A549 (cell line): ENCODE data around the gene MEIKIN. TPM values are rescaled to one million over a fixed set of nuclear protein-coding genes. Genes with fewer than 3 reads are reported as not detected.

Source experiments
- ATAC-seq, 2 experiments: fragments of 200-7000 bp in 1 of 2; fragments of >200 bp in 1 of 2; cut with Nextera tagmentation in 1 of 2; cut with Tn5 transposase in 1 of 2; 3 replicates each; pipeline versions ENCODE4 v1.8.0 to v1.9.1; 2018 to 2020; ENCODE audit warnings: mild to moderate bottlenecking in 1 of 2, moderate library complexity in 1 of 2
- CTCF ChIA-PET: fragments of 300-600 bp; sonication (Branson Sonifier 250); formaldehyde crosslinking; extraction: SDS; loops from one replicate; lab custom pipeline; 2021; ENCODE audit warnings: antibody characterized with exemption, inconsistent platforms; lab: Yijun Ruan, JAX
- POLR2A ChIA-PET: fragments of 350-600 bp; formaldehyde crosslinking; extraction: SDS; loops from one replicate; lab custom pipeline; 2021; ENCODE audit warnings: antibody characterized with exemption, inconsistent platforms; lab: Yijun Ruan, JAX
- DNase-seq, 2 experiments: peaks; one replicate each; pipeline versions ENCODE4 v3.0.0 to v3.0.0-alpha.2; 2011 to 2016; ENCODE audit warnings: low read depth in 1 of 2, low spot score in 1 of 2
- FAIRE-seq: peaks from 2 replicates; lab custom pipeline; 2011; peaks lifted over from hg19 to GRCh38; lab: Jason Lieb, UNC
- H3K27ac ChIP-seq, 2 experiments: fragments of >200 bp; sonication (Bioruptor Twin); formaldehyde crosslinking; 3 replicates each; pipeline ENCODE4 v1.5.1; 2016 to 2017
- H3K4me1 ChIP-seq: fragments of >200 bp; sonication (Bioruptor Twin); formaldehyde crosslinking; 3 replicates; pipeline ENCODE4 v1.6.1; 2016
- H3K4me2 ChIP-seq: fragments of >200 bp; sonication (Bioruptor Twin); formaldehyde crosslinking; 3 replicates; pipeline ENCODE4 v1.6.1; 2016
- H3K4me3 ChIP-seq: fragments of >200 bp; sonication (Bioruptor Twin); formaldehyde crosslinking; 3 replicates; pipeline ENCODE4 v1.5.1; 2016
- H3K9me3 ChIP-seq: fragments of >200 bp; sonication (Bioruptor Twin); formaldehyde crosslinking; 3 replicates; pipeline ENCODE4 v1.6.1; 2016
- BHLHE40 ChIP-seq: IDR thresholded peaks from 2 replicates; pipeline ENCODE4 v1.6.1; 2012; ENCODE audit warnings: low read depth, low read length, inconsistent platforms
- CEBPB ChIP-seq, 2 experiments: fragments of >200 bp in 1 of 2; sonication (Bioruptor Twin) in 1 of 2; formaldehyde crosslinking in 1 of 2; IDR thresholded peaks; 2 replicates each; pipeline ENCODE4 v1.6.1; 2012 to 2016
- FOXS1 ChIP-seq: fragments of 250-450 bp; sonication (Bioruptor Pico); IDR thresholded peaks from 2 replicates; pipeline ENCODE4 v1.5.0; 2020; ENCODE audit warnings: mild to moderate bottlenecking, moderate library complexity
- HDAC2 ChIP-seq: fragments of 200-600 bp; sonication (generic); IDR thresholded peaks from 2 replicates; pipeline ENCODE4 v1.6.1; 2016
- HEYL ChIP-seq: fragments of 250-450 bp; sonication (Bioruptor Pico); IDR thresholded peaks from 2 replicates; pipeline ENCODE4 v1.8.0; 2021; ENCODE audit warnings: mild to moderate bottlenecking, moderate library complexity
- HOXB13 ChIP-seq: fragments of 250-450 bp; sonication (Bioruptor Pico); IDR thresholded peaks from 2 replicates; pipeline ENCODE4 v1.5.0; 2020; ENCODE audit warnings: low read depth, mild to moderate bottlenecking, moderate library complexity
- HOXB5 ChIP-seq: fragments of 250-450 bp; sonication (Bioruptor Pico); IDR thresholded peaks from 2 replicates; pipeline ENCODE4 v1.5.0; 2020; ENCODE audit warnings: mild to moderate bottlenecking, moderate library complexity
- JUN ChIP-seq, 2 experiments: fragments of >200 bp; sonication (Bioruptor Twin); formaldehyde crosslinking; IDR thresholded peaks; 2 replicates in 1 of 2; 3 replicates in 1 of 2; pipeline ENCODE4 v1.6.1; 2016 to 2017
- KDM5A ChIP-seq: fragments of 200-600 bp; sonication (generic); IDR thresholded peaks from 2 replicates; pipeline ENCODE4 v1.6.1; 2016; ENCODE audit warnings: antibody characterized with exemption, mild to moderate bottlenecking
- NPAS2 ChIP-seq: fragments of 250-450 bp; sonication (Bioruptor Pico); IDR thresholded peaks from 2 replicates; pipeline ENCODE4 v1.8.0; 2022; ENCODE audit warnings: mild to moderate bottlenecking, moderate library complexity, borderline replicate concordance
- NR3C1 ChIP-seq: fragments of >200 bp; sonication (Bioruptor Twin); formaldehyde crosslinking; IDR thresholded peaks from 3 replicates; pipeline ENCODE4 v1.6.1; 2017
- RCOR1 ChIP-seq: fragments of 150-350 bp; IDR thresholded peaks from 2 replicates; pipeline ENCODE4 v1.6.1; 2014; ENCODE audit warnings: antibody characterized with exemption, low read length, low read depth
- RNF2 ChIP-seq: fragments of 200-600 bp; sonication (generic); IDR thresholded peaks from 2 replicates; pipeline ENCODE4 v1.6.1; 2016; ENCODE audit warnings: low read depth, mild to moderate bottlenecking, antibody characterized with exemption, moderate library complexity, borderline replicate concordance
- TP53 ChIP-seq: fragments of 250-450 bp; sonication (Bioruptor Pico); IDR thresholded peaks from 2 replicates; pipeline ENCODE4 v1.5.0; 2021; ENCODE audit warnings: mild to moderate bottlenecking, moderate library complexity
- ZFP36 ChIP-seq: fragments of 450-650 bp; IDR thresholded peaks from 2 replicates; pipeline ENCODE4 v1.6.1; 2014; ENCODE audit warnings: borderline replicate concordance; ENCODE audit not compliant: partially characterized antibody
- WGBS: methylation state at CpG from one replicate; pipeline ENCODE4 v1.1.6; 2017; ENCODE audit errors: missing lambda C conversion rate; 5-methylcytosine and 5-hydroxymethylcytosine counted together
- polyA plus RNA-seq, 4 experiments: library from polyadenylated mRNA; depleted of rRNA in 3 of 4; stranded (reverse); fragments of >200 nt; fragmentation: RNase III in 1 of 4; extraction: RNeasy Plus Mini Kit Qiagen cat#74134 plus additional on column Dnase treatment in 1 of 4; gene quantifications; 2 replicates in 3 of 4; 3 replicates in 1 of 4; pipeline ENCODE4 v1.2.3, GENCODE V29; 2011 to 2017
- TF ChIP-seq, protein P1 (sequence below): IDR thresholded peaks from 2 replicates; pipeline ENCODE4 v1.6.1; 2012
- TF ChIP-seq, protein P2 (sequence below): fragments of 250-450 bp; sonication (Bioruptor Pico); IDR thresholded peaks from 2 replicates; pipeline ENCODE4 v1.5.0; 2021; ENCODE audit warnings: mild to moderate bottlenecking, moderate library complexity, borderline replicate concordance
- TF ChIP-seq, protein P3 (sequence below): IDR thresholded peaks from 2 replicates; pipeline ENCODE4 v1.6.1; 2012; ENCODE audit warnings: low read depth, borderline replicate concordance
- TF ChIP-seq, protein P4 (sequence below): fragments of 250-450 bp; sonication (Bioruptor Pico); IDR thresholded peaks from 2 replicates; pipeline ENCODE4 v1.5.0; 2020; ENCODE audit warnings: low read depth, mild to moderate bottlenecking, moderate library complexity
- TF ChIP-seq, protein P5 (sequence below): IDR thresholded peaks from 2 replicates; pipeline ENCODE4 v1.6.1; 2012
- TF ChIP-seq, protein P6 (sequence below): fragments of 150-350 bp; IDR thresholded peaks from 2 replicates; pipeline ENCODE4 v1.6.1; 2014; ENCODE audit warnings: low read depth, mild to moderate bottlenecking, low read length
- TF ChIP-seq, protein P7 (sequence below): fragments of >200 bp; sonication (Bioruptor Twin); formaldehyde crosslinking; IDR thresholded peaks from 3 replicates; pipeline ENCODE4 v1.5.1; 2016

The MEIKIN gene
- polyA plus RNA-seq, 2 of the 4 experiments (the other 2 are of a cell fraction), result not detected

DNA sequence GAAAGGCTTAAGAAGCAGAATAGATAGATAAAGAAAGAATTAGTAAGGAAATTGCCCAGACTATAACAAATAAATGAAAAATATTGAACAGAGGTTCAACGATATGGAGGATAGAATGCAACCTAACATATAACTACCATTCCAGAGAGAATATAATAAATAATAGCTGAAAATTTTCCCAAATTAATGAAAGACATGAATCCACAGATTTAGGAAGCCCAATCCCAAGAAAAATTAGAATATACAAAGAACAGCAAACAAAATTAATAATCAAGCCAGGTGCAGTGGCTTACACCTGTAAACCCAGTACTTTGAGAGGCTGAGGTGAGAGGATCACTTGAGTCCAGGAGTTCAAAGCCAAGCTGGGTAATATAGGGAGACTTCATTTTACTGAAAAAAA is 120.8 kb downstream of the MEIKIN start:
- H3K4me2 ChIP-seq, result no peak overlapping the region
- WGBS, result 3% methylated on average over 1 of the region's 1 CpG
- peaks cover 6% of the 10 kb centered on the region; the same call in 1 of the 3 replicates for H3K9me3 ChIP-seq
- TF ChIP-seq, protein P1, sequence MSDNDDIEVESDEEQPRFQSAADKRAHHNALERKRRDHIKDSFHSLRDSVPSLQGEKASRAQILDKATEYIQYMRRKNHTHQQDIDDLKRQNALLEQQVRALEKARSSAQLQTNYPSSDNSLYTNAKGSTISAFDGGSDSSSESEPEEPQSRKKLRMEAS, result no peak
- no peak for TF ChIP-seq TP53 (CRISPR knock-in tag)
- TF ChIP-seq, protein P2, sequence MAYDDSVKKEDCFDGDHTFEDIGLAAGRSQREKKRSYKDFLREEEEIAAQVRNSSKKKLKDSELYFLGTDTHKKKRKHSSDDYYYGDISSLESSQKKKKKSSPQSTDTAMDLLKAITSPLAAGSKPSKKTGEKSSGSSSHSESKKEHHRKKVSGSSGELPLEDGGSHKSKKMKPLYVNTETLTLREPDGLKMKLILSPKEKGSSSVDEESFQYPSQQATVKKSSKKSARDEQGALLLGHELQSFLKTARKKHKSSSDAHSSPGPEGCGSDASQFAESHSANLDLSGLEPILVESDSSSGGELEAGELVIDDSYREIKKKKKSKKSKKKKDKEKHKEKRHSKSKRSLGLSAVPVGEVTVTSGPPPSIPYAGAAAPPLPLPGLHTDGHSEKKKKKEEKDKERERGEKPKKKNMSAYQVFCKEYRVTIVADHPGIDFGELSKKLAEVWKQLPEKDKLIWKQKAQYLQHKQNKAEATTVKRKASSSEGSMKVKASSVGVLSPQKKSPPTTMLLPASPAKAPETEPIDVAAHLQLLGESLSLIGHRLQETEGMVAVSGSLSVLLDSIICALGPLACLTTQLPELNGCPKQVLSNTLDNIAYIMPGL (CRISPR knock-in tag), result no peak
- TF ChIP-seq RCOR1, result no peak
- H3K27ac ChIP-seq, result no peak overlapping the region
- H3K4me1 ChIP-seq, result no peaks in the 10 kb centered on the region
- FAIRE-seq (no peak), DNase-seq (no peak), ATAC-seq (no peak)
- H3K4me3 ChIP-seq, result no peak overlapping the region
- CTCF ChIA-PET, result no interaction called here
- POLR2A ChIA-PET, result no interaction called here

DNA sequence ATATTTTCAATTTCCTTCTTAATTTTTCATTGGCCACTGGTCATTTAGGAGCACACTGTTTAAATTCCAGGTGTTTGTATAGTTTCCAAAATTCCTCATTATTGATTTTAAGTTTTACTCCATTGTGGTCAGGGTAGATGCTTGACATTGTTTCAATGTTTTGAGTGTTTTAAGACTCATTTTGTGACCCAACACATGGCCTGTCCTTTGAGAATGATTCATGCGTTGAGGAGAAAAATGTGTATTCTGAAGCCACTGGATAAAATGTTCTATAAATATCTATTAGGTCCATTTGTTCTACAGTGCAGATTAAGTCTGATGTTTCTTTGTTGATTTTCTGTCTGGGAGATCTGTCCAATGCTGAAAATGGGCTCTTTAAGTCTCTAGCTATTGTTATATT is 124.2 kb downstream of the MEIKIN start:
- 89% methylated on average over 1 of the region's 1 CpG for WGBS
- no peak for DNase-seq
- TF ChIP-seq TP53 (CRISPR knock-in tag), result no peak
- no peak for TF ChIP-seq NPAS2 (CRISPR knock-in tag)
- no peak for TF ChIP-seq HOXB13
- TF ChIP-seq, protein P3, sequence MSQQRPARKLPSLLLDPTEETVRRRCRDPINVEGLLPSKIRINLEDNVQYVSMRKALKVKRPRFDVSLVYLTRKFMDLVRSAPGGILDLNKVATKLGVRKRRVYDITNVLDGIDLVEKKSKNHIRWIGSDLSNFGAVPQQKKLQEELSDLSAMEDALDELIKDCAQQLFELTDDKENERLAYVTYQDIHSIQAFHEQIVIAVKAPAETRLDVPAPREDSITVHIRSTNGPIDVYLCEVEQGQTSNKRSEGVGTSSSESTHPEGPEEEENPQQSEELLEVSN, result no peak
- TF ChIP-seq CEBPB (IDR thresholded peaks at IDR 0.05), result no peak
- no peak for TF ChIP-seq NR3C1
- TF ChIP-seq HOXB5 (CRISPR knock-in tag), result no peak
- TF ChIP-seq, protein P1, result no peak
- TF ChIP-seq, protein P4, sequence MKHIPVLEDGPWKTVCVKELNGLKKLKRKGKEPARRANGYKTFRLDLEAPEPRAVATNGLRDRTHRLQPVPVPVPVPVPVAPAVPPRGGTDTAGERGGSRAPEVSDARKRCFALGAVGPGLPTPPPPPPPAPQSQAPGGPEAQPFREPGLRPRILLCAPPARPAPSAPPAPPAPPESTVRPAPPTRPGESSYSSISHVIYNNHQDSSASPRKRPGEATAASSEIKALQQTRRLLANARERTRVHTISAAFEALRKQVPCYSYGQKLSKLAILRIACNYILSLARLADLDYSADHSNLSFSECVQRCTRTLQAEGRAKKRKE (CRISPR knock-in tag), result no peak
- TF ChIP-seq HDAC2, result no peak
- no peak for TF ChIP-seq RNF2
- no peak for TF ChIP-seq KDM5A
- no peak for TF ChIP-seq BHLHE40
- TF ChIP-seq HEYL, result no peak
- TF ChIP-seq, protein P5, sequence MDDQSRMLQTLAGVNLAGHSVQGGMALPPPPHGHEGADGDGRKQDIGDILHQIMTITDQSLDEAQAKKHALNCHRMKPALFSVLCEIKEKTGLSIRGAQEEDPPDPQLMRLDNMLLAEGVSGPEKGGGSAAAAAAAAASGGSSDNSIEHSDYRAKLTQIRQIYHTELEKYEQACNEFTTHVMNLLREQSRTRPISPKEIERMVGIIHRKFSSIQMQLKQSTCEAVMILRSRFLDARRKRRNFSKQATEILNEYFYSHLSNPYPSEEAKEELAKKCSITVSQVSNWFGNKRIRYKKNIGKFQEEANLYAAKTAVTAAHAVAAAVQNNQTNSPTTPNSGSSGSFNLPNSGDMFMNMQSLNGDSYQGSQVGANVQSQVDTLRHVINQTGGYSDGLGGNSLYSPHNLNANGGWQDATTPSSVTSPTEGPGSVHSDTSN, result no peak
- no peak for TF ChIP-seq FOXS1 (CRISPR knock-in tag)
- TF ChIP-seq, protein P6, sequence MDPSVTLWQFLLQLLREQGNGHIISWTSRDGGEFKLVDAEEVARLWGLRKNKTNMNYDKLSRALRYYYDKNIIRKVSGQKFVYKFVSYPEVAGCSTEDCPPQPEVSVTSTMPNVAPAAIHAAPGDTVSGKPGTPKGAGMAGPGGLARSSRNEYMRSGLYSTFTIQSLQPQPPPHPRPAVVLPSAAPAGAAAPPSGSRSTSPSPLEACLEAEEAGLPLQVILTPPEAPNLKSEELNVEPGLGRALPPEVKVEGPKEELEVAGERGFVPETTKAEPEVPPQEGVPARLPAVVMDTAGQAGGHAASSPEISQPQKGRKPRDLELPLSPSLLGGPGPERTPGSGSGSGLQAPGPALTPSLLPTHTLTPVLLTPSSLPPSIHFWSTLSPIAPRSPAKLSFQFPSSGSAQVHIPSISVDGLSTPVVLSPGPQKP, result no peak
- no peak for TF ChIP-seq ZFP36
- TF ChIP-seq JUN (IDR thresholded peaks at IDR 0.05), result no peak
- TF ChIP-seq, protein P7, sequence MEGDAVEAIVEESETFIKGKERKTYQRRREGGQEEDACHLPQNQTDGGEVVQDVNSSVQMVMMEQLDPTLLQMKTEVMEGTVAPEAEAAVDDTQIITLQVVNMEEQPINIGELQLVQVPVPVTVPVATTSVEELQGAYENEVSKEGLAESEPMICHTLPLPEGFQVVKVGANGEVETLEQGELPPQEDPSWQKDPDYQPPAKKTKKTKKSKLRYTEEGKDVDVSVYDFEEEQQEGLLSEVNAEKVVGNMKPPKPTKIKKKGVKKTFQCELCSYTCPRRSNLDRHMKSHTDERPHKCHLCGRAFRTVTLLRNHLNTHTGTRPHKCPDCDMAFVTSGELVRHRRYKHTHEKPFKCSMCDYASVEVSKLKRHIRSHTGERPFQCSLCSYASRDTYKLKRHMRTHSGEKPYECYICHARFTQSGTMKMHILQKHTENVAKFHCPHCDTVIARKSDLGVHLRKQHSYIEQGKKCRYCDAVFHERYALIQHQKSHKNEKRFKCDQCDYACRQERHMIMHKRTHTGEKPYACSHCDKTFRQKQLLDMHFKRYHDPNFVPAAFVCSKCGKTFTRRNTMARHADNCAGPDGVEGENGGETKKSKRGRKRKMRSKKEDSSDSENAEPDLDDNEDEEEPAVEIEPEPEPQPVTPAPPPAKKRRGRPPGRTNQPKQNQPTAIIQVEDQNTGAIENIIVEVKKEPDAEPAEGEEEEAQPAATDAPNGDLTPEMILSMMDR, result no peak
- ATAC-seq, result no peak
- H3K4me1 ChIP-seq, result no peaks in the 10 kb centered on the region
- H3K4me3 ChIP-seq, result no peak overlapping the region
- no peak for FAIRE-seq
- no peak overlapping the region for H3K27ac ChIP-seq
- POLR2A ChIA-PET, result no interaction called here
- no peak overlapping the region for H3K4me2 ChIP-seq
- 0 out of 3 replicates have a peak, but pooled peaks cover 2% of the 10 kb centered on the region for H3K9me3 ChIP-seq
- CTCF ChIA-PET, result no interaction called here
